Measurements from ENCODE around the gene AQP12A. TPM values are rescaled to one million over a fixed set of nuclear protein-coding genes. Genes with fewer than 3 reads are reported as not detected.
"Not testable (repeated sequence)": the region's sequence is repeated elsewhere in the genome, so short reads cannot be mapped to it uniquely, and the experiment has no call there.

The AQP12A gene
- total RNA-seq: not detected in 2 replicates

- DNase-seq (ENCODE audit: low read depth); H3K4me3 ChIP-seq (ENCODE audit: low read depth, low read length): not testable (repeated sequence)
Measured at GRCh38 chr2:240691631-240692420, at the start of gene AQP12A. TSS of gene AQP12A (plus strand) at chr2:240691866. CDS start at chr2:240691914, 48 bp downstream.

GRCh38 chr2:240642061-240642805, 49.4 kb upstream of the AQP12A start:
- H3K4me3 ChIP-seq (ENCODE audit: low read depth, low read length): no peak overlapping the region
- no peak for TF ChIP-seq CTCF (IDR thresholded peaks at IDR 0.05; ENCODE audit: insufficient read depth, low read depth, low read length)
- DNase-seq (ENCODE audit: low read depth): no peak

- DNase-seq (ENCODE audit: low read depth): no peak
- no peak for TF ChIP-seq CTCF (IDR thresholded peaks at IDR 0.05; ENCODE audit: insufficient read depth, low read depth, low read length)
- no peak overlapping the region for H3K4me3 ChIP-seq (ENCODE audit: low read depth, low read length)
Measured at GRCh38 chr2:240642806-240643092, 48.9 kb upstream of the AQP12A start.

GRCh38 chr2:240643093-240643810, 48.4 kb upstream of the AQP12A start:
- H3K4me3 ChIP-seq (ENCODE audit: low read depth, low read length): no peak overlapping the region
- DNase-seq (ENCODE audit: low read depth): no peak
- TF ChIP-seq CTCF (IDR thresholded peaks at IDR 0.05; ENCODE audit: insufficient read depth, low read depth, low read length): no peak

GRCh38 chr2:240643811-240644150, 47.9 kb upstream of the AQP12A start:
- no peak overlapping the region for H3K4me3 ChIP-seq (ENCODE audit: low read depth, low read length)
- no peak for DNase-seq (ENCODE audit: low read depth)
- no peak for TF ChIP-seq CTCF (IDR thresholded peaks at IDR 0.05; ENCODE audit: insufficient read depth, low read depth, low read length)

GRCh38 chr2:240644171-240644651, 47.5 kb upstream of the AQP12A start:
- no peak for DNase-seq (ENCODE audit: low read depth)
- TF ChIP-seq CTCF (IDR thresholded peaks at IDR 0.05; ENCODE audit: insufficient read depth, low read depth, low read length): no peak
- no peak overlapping the region for H3K4me3 ChIP-seq (ENCODE audit: low read depth, low read length)

- no peak for TF ChIP-seq CTCF (IDR thresholded peaks at IDR 0.05; ENCODE audit: insufficient read depth, low read depth, low read length)
- no peak overlapping the region for H3K4me3 ChIP-seq (ENCODE audit: low read depth, low read length)
- no peak for DNase-seq (ENCODE audit: low read depth)
Measured at GRCh38 chr2:240644859-240645301, 46.8 kb upstream of the AQP12A start.
